Lung (tissue), 12 donors: Measurements from ENCODE around the gene ACYP2. TPM values are rescaled to one million over a fixed set of nuclear protein-coding genes. Genes with fewer than 3 reads are reported as not detected.
A peak's percentile ranks its signal among the peaks of the same experiment; 100 is the strongest.
"Not testable (repeated sequence)": the region's sequence is repeated elsewhere in the genome, so short reads cannot be mapped to it uniquely, and the experiment has no call there.

Source experiments
- ATAC-seq: fragments of 200-7000 bp; cut with Tn5 transposase; one replicate; pipeline ENCODE4 v1.9.1; 2020; ENCODE audit warnings: moderate number of reproducible peaks; ENCODE audit not compliant: insufficient read depth, low FRiP score
- DNase-seq, 3 donors: peaks; one replicate each; pipeline ENCODE4 v3.0.0-alpha.2; 2013 to 2017
- H3K27ac ChIP-seq, 2 donors: one replicate each; pipeline ENCODE4 v1.5.1; 2013; ENCODE audit warnings: mild to moderate bottlenecking in 2 of 2, moderate library complexity in 2 of 2, control low read depth in 1 of 2, inconsistent platforms in 1 of 2, low read depth in 1 of 2, low read length in 1 of 2
- H3K27me3 ChIP-seq, 3 donors: one replicate each; pipeline ENCODE4 v1.5.1; 2013; ENCODE audit warnings: low read length in 2 of 3; ENCODE audit not compliant: control insufficient read depth in 3 of 3, insufficient read depth in 3 of 3
- H3K36me3 ChIP-seq, 4 donors: one replicate each; pipeline ENCODE4 v1.5.1; 2013; ENCODE audit warnings: low read length in 4 of 4, mild to moderate bottlenecking in 1 of 4, moderate library complexity in 1 of 4; ENCODE audit not compliant: control insufficient read depth in 4 of 4, insufficient read depth in 4 of 4
- H3K4me1 ChIP-seq, 5 donors: one replicate each; pipeline ENCODE4 v1.5.1; 2013; ENCODE audit warnings: low read length in 5 of 5, mild to moderate bottlenecking in 2 of 5, moderate library complexity in 1 of 5; ENCODE audit not compliant: control insufficient read depth in 5 of 5, insufficient read depth in 5 of 5
- H3K4me3 ChIP-seq: one replicate; pipeline ENCODE4 v1.5.1; 2013; ENCODE audit warnings: mild to moderate bottlenecking, control low read depth, moderate library complexity
- H3K9ac ChIP-seq, 2 donors: one replicate each; pipeline ENCODE4 v1.5.1; 2013; ENCODE audit warnings: low read length in 2 of 2, control low read depth in 1 of 2; ENCODE audit not compliant: insufficient read depth in 1 of 2
- H3K9me3 ChIP-seq, 4 donors: one replicate each; pipeline ENCODE4 v1.5.1; 2013; ENCODE audit warnings: low read length in 3 of 4, mild to moderate bottlenecking in 1 of 4, moderate library complexity in 1 of 4; ENCODE audit not compliant: control insufficient read depth in 4 of 4, insufficient read depth in 3 of 4
- CTCF ChIP-seq: IDR thresholded peaks from 2 replicates; pipeline ENCODE4 v1.5.1; 2012; ENCODE audit warnings: mild to moderate bottlenecking; ENCODE audit errors: control extremely low read depth, extremely low read depth
- WGBS, 2 donors: extraction: QIAGEN DNeasy Blood & Tissue Kit; methylation state at CpG; one replicate each; pipeline ENCODE4 v1.1.7; 2013; 5-methylcytosine and 5-hydroxymethylcytosine counted together
- polyA plus RNA-seq, 2 donors: library from polyadenylated mRNA; stranded (reverse); fragments of 200-250 nt; gene quantifications; one replicate each; pipeline ENCODE4 v1.2.1, GENCODE V29; 2013
- total RNA-seq, 2 donors: library from RNA; depleted of rRNA in 1 of 2; stranded (reverse); fragments of >200 nt in 1 of 2; gene quantifications; one replicate each; pipeline ENCODE4 v1.2.1, GENCODE V29; 2014 to 2021
- donor health status: control.
- donor health status: control.
- donor health status: Bipolar disorder and iron deficiency.
- donor health status: healthy.
- donor health status: DM: yes; HTN: yes; CAD: no.

Gene ACYP2
- total and polyA plus RNA-seq, 4 donors: 13.2 to 23.7 (median 18.0) TPM

DNA sequence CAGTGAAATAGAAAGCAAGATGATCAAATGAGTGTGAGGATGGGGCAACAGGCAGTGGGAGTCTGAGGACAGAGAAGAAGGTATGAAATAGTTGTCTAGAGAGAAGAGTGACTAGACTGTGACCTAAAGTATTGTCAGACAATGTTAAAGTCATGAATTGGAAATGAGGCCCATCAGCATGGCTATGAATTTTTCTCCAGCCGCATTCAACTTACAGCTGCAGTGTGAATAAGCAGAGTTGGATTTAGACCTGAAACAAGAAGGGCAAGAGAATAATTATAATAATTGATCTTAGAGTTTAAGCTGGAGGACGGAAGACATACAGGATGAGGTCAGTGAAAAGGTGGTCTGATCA is 144.8 kb downstream of the ACYP2 start:
- Histone ChIP-seq H3K9ac (no peak overlapping the region), H3K4me1 (peaks cover 0 to 23% (median 0%) of the 10 kb centered on the region in 5 donors), H3K36me3 (no peaks in the 10 kb centered on the region), H3K9me3 (peaks cover 0 to 4% (median 1%) of the 10 kb centered on the region in 4 donors), H3K4me3 (no peak overlapping the region), H3K27ac (no peak overlapping the region), H3K27me3 (no peaks in the 10 kb centered on the region)
- ATAC-seq (no peak), DNase-seq (no peak)
- no peak for TF ChIP-seq CTCF
- 94 to 98% methylated on average over 2 of the region's 2 CpGs for WGBS, 2 donors

- Histone ChIP-seq H3K4me3 (no peak overlapping the region), H3K9ac (peak overlapping the region in 1 of 2 donors; percentile 62), H3K27me3 (no peaks in the 10 kb centered on the region), H3K27ac (no peak overlapping the region), H3K4me1 (peaks cover 0 to 23% (median 0%) of the 10 kb centered on the region in 5 donors), H3K36me3 (no peaks in the 10 kb centered on the region), H3K9me3 (peaks cover 0 to 4% (median 1%) of the 10 kb centered on the region in 4 donors)
- 50 to 64% methylated on average over 2 of the region's 2 CpGs for WGBS, 2 donors
- ATAC-seq: no peak
- DNase-seq: peak in 2 of 3 donors; percentile 75
- TF ChIP-seq CTCF: no peak
Measured at GRCh38 chr2:54261537-54261936, 146.1 kb downstream of the ACYP2 start.

GRCh38 chr2:54262015-54262765 is 146.8 kb downstream of the ACYP2 start:
- ATAC-seq: no peak
- no peak overlapping the region for H3K4me3 ChIP-seq
- H3K27me3 ChIP-seq: no peaks in the 10 kb centered on the region
- H3K9me3 ChIP-seq: peaks cover 0 to 4% (median 1%) of the 10 kb centered on the region in 4 donors
- 78 to 87% methylated on average over 2 of the region's 2 CpGs for WGBS, 2 donors
- peaks cover 0 to 23% (median 0%) of the 10 kb centered on the region in 5 donors for H3K4me1 ChIP-seq
- peak overlapping the region in 1 of 2 donors; percentile 3 for H3K9ac ChIP-seq
- H3K27ac ChIP-seq: no peak overlapping the region
- H3K36me3 ChIP-seq: no peaks in the 10 kb centered on the region
- TF ChIP-seq CTCF: no peak
- DNase-seq: peak; percentile 28 to 64 (median 62)

DNA sequence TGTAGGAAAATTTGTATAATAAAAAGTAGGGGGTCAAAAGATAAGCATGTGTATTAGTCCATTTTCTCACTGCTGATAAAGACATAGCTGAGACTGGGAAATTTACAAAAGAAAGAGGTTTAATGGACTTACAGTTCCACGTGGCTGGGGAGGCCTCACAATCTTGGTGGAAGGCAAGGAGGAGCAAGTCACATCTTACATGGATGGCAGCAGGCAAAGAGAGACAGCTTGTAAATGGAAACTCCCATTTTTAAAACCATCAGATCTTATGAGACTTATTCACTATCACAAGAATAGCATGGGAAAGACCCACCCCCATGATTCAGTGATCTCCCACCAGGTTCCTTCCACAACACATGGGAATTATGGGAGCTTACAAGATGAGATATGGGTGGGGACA is 149.7 kb downstream of the ACYP2 start:
- H3K4me3 ChIP-seq, ATAC-seq, H3K36me3 ChIP-seq, H3K9ac ChIP-seq, H3K27me3 ChIP-seq, H3K9me3 ChIP-seq, H3K27ac ChIP-seq, DNase-seq: not testable (repeated sequence)
- peaks cover 0 to 18% (median 0%) of the 10 kb centered on the region in 5 donors for H3K4me1 ChIP-seq
- WGBS, 2 donors: 73 to 91% methylated on average over 1 of the region's 1 CpG
